ENCODE results near the gene SOX6.

The SOX6 gene

DNA sequence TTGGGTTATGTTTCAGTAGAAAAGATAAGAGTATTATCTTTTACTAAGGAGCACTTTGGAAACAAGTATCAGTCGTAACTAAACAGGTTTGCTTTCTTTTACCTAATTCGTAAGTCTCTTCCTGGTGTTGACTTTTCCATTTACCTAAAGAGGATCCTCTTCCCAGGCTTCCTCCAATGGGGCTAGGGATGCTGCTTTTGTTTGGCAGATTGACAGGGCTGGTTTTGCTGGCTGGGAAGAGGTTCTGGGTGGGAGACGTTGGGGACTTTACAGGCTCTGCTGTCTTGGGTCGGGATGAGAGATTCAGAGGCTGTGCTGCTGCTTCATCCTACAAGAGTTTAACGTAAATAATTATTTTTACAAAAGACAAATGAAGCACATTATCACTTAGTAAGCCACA lies 306.7 kb downstream of the SOX6 start:
- Histone ChIP-seq H3K36me3 (ENCODE audit: control insufficient read depth in 5 of 5, insufficient read depth in 5 of 5, low read length in 5 of 5) (peaks cover 0 to 4% (median 0%) of the 10 kb centered on the region in 5 donors), H3K4me1 (ENCODE audit: control insufficient read depth in 5 of 5, insufficient read depth in 5 of 5, low read length in 5 of 5) (no peaks in the 10 kb centered on the region), H3K27ac (ENCODE audit: low read depth, low read length) (no peak overlapping the region), H3K9ac (ENCODE audit: low read length in 5 of 5) (no peak overlapping the region), H3K27me3 (ENCODE audit: control insufficient read depth in 5 of 5, insufficient read depth in 4 of 5, low read length in 5 of 5) (no peaks in the 10 kb centered on the region), H3K4me3 (ENCODE audit: low read depth in 1 of 5, low read length in 5 of 5) (no peak overlapping the region), H3K9me3 (ENCODE audit: control insufficient read depth in 5 of 5, low read length in 5 of 5) (peaks cover 0 to 3% (median 0%) of the 10 kb centered on the region in 5 donors)

DNA sequence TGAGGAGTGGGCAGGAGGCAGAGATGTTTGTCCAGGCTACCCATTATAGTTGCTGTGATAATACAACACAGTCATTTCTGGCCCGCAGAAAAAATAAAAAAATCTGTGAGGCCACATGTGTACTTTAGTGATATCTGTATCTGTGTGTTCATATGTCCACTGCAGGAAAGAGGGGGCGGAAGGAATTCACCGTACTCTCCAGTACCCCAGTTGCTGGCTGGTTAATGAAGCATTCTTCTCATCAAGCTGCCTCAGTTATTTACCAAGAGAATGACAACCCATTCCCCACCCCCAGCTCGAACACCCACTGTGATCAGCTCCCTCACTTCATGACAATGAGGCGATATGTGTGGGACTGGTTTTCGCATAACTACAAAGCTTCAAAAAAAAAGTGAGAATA lies 309.3 kb downstream of the SOX6 start:
- Histone ChIP-seq H3K9me3 (ENCODE audit: control insufficient read depth in 5 of 5, low read length in 5 of 5) (no peaks in the 10 kb centered on the region), H3K27me3 (ENCODE audit: control insufficient read depth in 5 of 5, insufficient read depth in 4 of 5, low read length in 5 of 5) (no peaks in the 10 kb centered on the region), H3K9ac (ENCODE audit: low read length in 5 of 5) (no peak overlapping the region), H3K27ac (ENCODE audit: low read depth, low read length) (no peak overlapping the region), H3K36me3 (ENCODE audit: control insufficient read depth in 5 of 5, insufficient read depth in 5 of 5, low read length in 5 of 5) (peaks cover 0 to 4% (median 0%) of the 10 kb centered on the region in 5 donors), H3K4me3 (ENCODE audit: low read depth in 1 of 5, low read length in 5 of 5) (no peak overlapping the region), H3K4me1 (ENCODE audit: control insufficient read depth in 5 of 5, insufficient read depth in 5 of 5, low read length in 5 of 5) (no peaks in the 10 kb centered on the region)

DNA sequence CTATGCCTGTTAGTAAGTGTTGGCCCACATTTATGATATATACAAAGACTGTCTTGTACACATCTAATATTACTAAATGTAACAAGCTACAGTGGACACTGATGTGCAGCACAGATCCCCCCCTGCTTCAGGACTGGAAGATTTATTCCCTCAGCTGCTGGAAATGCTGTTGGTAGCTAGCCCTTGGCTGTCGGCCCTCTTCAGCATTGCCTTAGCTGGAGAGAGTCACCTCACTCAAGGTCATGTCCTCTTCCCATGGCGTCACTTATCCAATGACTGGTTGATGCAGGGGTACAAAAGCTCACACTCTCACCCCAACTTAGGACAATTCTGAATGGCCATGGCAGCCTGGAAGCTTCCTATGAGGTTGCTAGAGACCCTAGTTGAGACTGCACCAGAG lies 312.7 kb downstream of the SOX6 start:
- Histone ChIP-seq H3K9me3 (ENCODE audit: control insufficient read depth in 5 of 5, low read length in 5 of 5) (no peaks in the 10 kb centered on the region), H3K9ac (ENCODE audit: low read length in 5 of 5) (no peak overlapping the region), H3K36me3 (ENCODE audit: control insufficient read depth in 5 of 5, insufficient read depth in 5 of 5, low read length in 5 of 5) (peaks cover 0 to 4% (median 0%) of the 10 kb centered on the region in 5 donors), H3K4me3 (ENCODE audit: low read depth in 1 of 5, low read length in 5 of 5) (no peak overlapping the region), H3K4me1 (ENCODE audit: control insufficient read depth in 5 of 5, insufficient read depth in 5 of 5, low read length in 5 of 5) (no peaks in the 10 kb centered on the region), H3K27ac (ENCODE audit: low read depth, low read length) (no peak overlapping the region), H3K27me3 (ENCODE audit: control insufficient read depth in 5 of 5, insufficient read depth in 4 of 5, low read length in 5 of 5) (no peaks in the 10 kb centered on the region)

DNA sequence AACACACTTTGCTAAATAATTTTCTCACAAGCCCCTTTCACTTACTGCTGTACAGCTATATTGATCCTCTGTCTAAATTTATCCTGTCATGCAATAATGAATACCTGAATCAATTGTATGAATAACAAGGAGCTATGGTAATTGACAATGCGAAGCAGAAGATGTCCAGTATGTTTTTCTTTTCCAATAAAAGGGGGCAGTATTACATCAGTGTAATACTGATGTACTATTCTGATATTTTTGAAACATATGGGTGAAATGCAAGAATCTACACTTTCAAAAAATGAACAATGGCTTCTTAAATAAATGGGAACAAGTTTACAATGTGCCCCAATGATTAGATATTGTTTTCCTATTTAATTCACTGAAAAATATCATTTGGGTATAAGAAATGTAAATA lies 315.1 kb downstream of the SOX6 start:
- H3K36me3 ChIP-seq (ENCODE audit: control insufficient read depth in 5 of 5, insufficient read depth in 5 of 5, low read length in 5 of 5) = no peaks in the 10 kb centered on the region
- H3K4me1 ChIP-seq (ENCODE audit: control insufficient read depth in 5 of 5, insufficient read depth in 5 of 5, low read length in 5 of 5) = no peaks in the 10 kb centered on the region
- H3K27me3 ChIP-seq (ENCODE audit: control insufficient read depth in 5 of 5, insufficient read depth in 4 of 5, low read length in 5 of 5) = no peaks in the 10 kb centered on the region
- H3K9ac ChIP-seq (ENCODE audit: low read length in 5 of 5) = no peak overlapping the region
- H3K4me3 ChIP-seq (ENCODE audit: low read depth in 1 of 5, low read length in 5 of 5) = no peak overlapping the region
- H3K27ac ChIP-seq (ENCODE audit: low read depth, low read length) = no peak overlapping the region
- no peaks in the 10 kb centered on the region for H3K9me3 ChIP-seq (ENCODE audit: control insufficient read depth in 5 of 5, low read length in 5 of 5)

DNA sequence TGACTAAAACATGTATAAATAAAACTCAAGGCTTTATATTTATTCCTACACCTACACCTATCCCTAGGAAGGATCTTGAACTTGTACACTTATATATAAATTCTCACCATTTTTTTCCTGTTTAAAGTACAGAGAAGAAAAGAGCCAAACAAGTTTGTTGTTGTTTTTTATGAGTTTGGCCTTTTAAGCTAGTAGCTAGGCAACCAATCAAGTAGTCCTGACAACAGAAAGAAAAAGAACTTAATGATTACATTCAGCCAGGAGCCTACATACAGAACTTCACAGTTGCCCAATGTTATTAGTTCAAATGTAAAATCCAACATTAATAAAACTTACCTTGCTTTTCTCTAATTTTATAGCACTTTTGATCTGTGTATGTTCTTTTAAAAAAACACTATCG lies 316.2 kb downstream of the SOX6 start:
- H3K27ac ChIP-seq (ENCODE audit: low read depth, low read length) = no peak overlapping the region
- H3K9ac ChIP-seq (ENCODE audit: low read length in 5 of 5) = no peak overlapping the region
- no peaks in the 10 kb centered on the region for H3K36me3 ChIP-seq (ENCODE audit: control insufficient read depth in 5 of 5, insufficient read depth in 5 of 5, low read length in 5 of 5)
- H3K27me3 ChIP-seq (ENCODE audit: control insufficient read depth in 5 of 5, insufficient read depth in 4 of 5, low read length in 5 of 5) = no peaks in the 10 kb centered on the region
- H3K4me1 ChIP-seq (ENCODE audit: control insufficient read depth in 5 of 5, insufficient read depth in 5 of 5, low read length in 5 of 5) = no peaks in the 10 kb centered on the region
- H3K4me3 ChIP-seq (ENCODE audit: low read depth in 1 of 5, low read length in 5 of 5) = no peak overlapping the region
- H3K9me3 ChIP-seq (ENCODE audit: control insufficient read depth in 5 of 5, low read length in 5 of 5) = no peaks in the 10 kb centered on the region

DNA sequence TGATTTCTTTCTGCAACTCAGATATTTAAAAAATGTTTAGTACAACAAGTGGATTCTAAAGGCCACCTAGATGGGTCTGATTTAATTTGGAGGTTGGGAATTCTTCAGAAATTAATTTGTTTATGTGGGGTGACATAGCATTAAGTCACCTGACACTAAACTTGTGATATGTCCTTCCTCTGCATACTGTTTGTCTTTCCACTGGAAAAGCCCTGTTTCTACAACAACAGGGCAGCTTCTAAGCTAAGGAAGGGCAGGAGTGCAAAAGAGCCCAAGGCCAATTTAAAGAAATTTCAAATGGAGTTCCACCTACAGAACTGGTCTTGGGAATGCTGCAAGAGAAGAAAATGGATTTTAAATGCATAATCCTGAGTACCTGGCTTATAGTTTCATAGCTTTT lies 319.2 kb downstream of the SOX6 start:
- no peaks in the 10 kb centered on the region for H3K27me3 ChIP-seq (ENCODE audit: control insufficient read depth in 5 of 5, insufficient read depth in 4 of 5, low read length in 5 of 5)
- no peaks in the 10 kb centered on the region for H3K36me3 ChIP-seq (ENCODE audit: control insufficient read depth in 5 of 5, insufficient read depth in 5 of 5, low read length in 5 of 5)
- H3K27ac ChIP-seq (ENCODE audit: low read depth, low read length) = no peak overlapping the region
- no peaks in the 10 kb centered on the region for H3K9me3 ChIP-seq (ENCODE audit: control insufficient read depth in 5 of 5, low read length in 5 of 5)
- no peak overlapping the region for H3K9ac ChIP-seq (ENCODE audit: low read length in 5 of 5)
- H3K4me1 ChIP-seq (ENCODE audit: control insufficient read depth in 5 of 5, insufficient read depth in 5 of 5, low read length in 5 of 5) = no peaks in the 10 kb centered on the region
- no peak overlapping the region for H3K4me3 ChIP-seq (ENCODE audit: low read depth in 1 of 5, low read length in 5 of 5)

DNA sequence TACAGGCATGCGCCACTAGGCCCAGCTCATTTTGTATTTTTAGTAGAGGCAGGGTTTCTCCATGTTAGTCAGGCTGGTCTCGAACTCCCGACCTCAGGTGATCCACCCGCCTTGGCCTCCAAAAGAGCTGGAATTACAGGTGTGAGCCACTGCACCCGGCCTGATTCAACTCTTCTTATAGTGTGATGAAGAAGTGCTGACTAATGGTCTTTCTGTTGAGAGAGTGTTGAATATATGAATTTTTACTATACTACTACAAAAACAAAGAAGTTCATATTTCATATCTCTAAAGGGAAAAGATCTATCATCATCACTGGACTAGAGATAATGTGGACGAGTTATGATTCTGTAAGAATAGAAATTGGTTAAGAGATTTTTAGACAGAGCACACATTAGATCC lies 320.1 kb downstream of the SOX6 start:
- no peaks in the 10 kb centered on the region for H3K9me3 ChIP-seq (ENCODE audit: control insufficient read depth in 5 of 5, low read length in 5 of 5)
- no peak overlapping the region for H3K27ac ChIP-seq (ENCODE audit: low read depth, low read length)
- no peaks in the 10 kb centered on the region for H3K27me3 ChIP-seq (ENCODE audit: control insufficient read depth in 5 of 5, insufficient read depth in 4 of 5, low read length in 5 of 5)
- H3K9ac ChIP-seq (ENCODE audit: low read length in 5 of 5) = no peak overlapping the region
- H3K36me3 ChIP-seq (ENCODE audit: control insufficient read depth in 5 of 5, insufficient read depth in 5 of 5, low read length in 5 of 5) = no peaks in the 10 kb centered on the region
- no peak overlapping the region for H3K4me3 ChIP-seq (ENCODE audit: low read depth in 1 of 5, low read length in 5 of 5)
- H3K4me1 ChIP-seq (ENCODE audit: control insufficient read depth in 5 of 5, insufficient read depth in 5 of 5, low read length in 5 of 5) = no peaks in the 10 kb centered on the region

DNA sequence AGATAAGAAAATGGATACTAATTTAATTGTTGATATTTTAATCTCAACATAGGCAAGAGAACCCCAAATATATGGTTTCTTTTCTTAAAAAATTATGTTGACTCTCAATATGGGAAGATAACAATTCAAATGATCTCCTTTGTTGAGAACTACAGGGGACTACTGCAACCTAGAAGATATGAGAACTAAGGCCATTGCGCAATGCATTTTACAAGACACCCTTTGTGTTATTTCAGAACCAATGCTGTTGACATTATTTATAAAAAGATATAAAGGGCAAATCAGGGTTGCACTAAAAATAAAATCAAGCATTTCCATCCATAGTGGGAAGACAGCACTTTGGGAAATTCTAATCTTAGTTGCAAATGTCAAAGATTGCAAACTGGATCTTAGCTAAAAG lies 322.3 kb downstream of the SOX6 start:
- no peak overlapping the region for H3K4me3 ChIP-seq (ENCODE audit: low read depth in 1 of 5, low read length in 5 of 5)
- no peaks in the 10 kb centered on the region for H3K36me3 ChIP-seq (ENCODE audit: control insufficient read depth in 5 of 5, insufficient read depth in 5 of 5, low read length in 5 of 5)

DNA sequence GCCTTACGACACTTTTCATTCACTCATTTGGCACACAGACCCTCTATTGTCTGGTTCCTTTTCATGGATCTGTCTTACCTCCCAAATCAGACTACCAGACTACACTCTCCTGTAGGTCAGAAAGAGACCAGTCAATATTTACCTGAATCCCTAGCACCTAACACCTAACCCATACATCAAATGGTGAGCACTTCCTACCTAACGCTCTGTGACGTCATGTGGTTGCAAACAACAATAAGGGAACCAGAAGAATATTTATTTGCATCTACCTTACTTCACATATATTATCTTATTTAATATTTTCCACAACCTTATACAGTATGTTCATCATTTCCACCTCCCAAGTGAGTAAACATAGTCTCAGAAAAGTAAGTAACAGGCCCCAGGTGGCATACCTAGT lies 323.4 kb downstream of the SOX6 start:
- Histone ChIP-seq H3K27ac (ENCODE audit: low read depth, low read length) (no peak overlapping the region), H3K9me3 (ENCODE audit: control insufficient read depth in 5 of 5, low read length in 5 of 5) (no peaks in the 10 kb centered on the region), H3K9ac (ENCODE audit: low read length in 5 of 5) (no peak overlapping the region), H3K27me3 (ENCODE audit: control insufficient read depth in 5 of 5, insufficient read depth in 4 of 5, low read length in 5 of 5) (no peaks in the 10 kb centered on the region), H3K36me3 (ENCODE audit: control insufficient read depth in 5 of 5, insufficient read depth in 5 of 5, low read length in 5 of 5) (no peaks in the 10 kb centered on the region), H3K4me3 (ENCODE audit: low read depth in 1 of 5, low read length in 5 of 5) (no peak overlapping the region), H3K4me1 (ENCODE audit: control insufficient read depth in 5 of 5, insufficient read depth in 5 of 5, low read length in 5 of 5) (no peaks in the 10 kb centered on the region)

More for the DNA sequence above, 322.3 kb downstream of the SOX6 start:
- Histone ChIP-seq H3K4me1 (ENCODE audit: control insufficient read depth in 5 of 5, insufficient read depth in 5 of 5, low read length in 5 of 5) (no peaks in the 10 kb centered on the region), H3K27ac (ENCODE audit: low read depth, low read length) (no peak overlapping the region), H3K9ac (ENCODE audit: low read length in 5 of 5) (no peak overlapping the region), H3K9me3 (ENCODE audit: control insufficient read depth in 5 of 5, low read length in 5 of 5) (no peaks in the 10 kb centered on the region), H3K27me3 (ENCODE audit: control insufficient read depth in 5 of 5, insufficient read depth in 4 of 5, low read length in 5 of 5) (no peaks in the 10 kb centered on the region)

DNA sequence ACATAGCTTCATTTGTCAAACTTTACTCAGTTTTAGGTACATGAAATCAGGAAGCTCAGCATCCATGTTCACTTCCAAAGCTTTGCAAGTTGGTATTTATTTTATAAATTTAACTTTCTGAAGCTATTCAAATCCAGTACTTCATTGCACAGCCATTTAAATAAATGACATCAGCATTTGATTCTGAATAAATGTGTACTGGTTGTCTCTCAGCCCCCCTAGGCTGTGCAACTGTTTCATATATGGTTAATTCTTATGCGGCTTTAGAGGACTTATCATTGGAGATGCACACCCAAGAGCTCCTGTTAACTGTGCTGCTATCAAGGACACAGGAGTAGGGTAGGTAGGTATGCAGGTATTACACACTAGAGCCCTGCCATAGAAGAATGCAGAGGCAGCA lies 325.1 kb downstream of the SOX6 start:
- Histone ChIP-seq H3K4me3 (ENCODE audit: low read depth in 1 of 5, low read length in 5 of 5) (no peak overlapping the region), H3K36me3 (ENCODE audit: control insufficient read depth in 5 of 5, insufficient read depth in 5 of 5, low read length in 5 of 5) (no peaks in the 10 kb centered on the region), H3K27ac (ENCODE audit: low read depth, low read length) (no peak overlapping the region), H3K4me1 (ENCODE audit: control insufficient read depth in 5 of 5, insufficient read depth in 5 of 5, low read length in 5 of 5) (no peaks in the 10 kb centered on the region), H3K9ac (ENCODE audit: low read length in 5 of 5) (no peak overlapping the region), H3K27me3 (ENCODE audit: control insufficient read depth in 5 of 5, insufficient read depth in 4 of 5, low read length in 5 of 5) (no peaks in the 10 kb centered on the region), H3K9me3 (ENCODE audit: control insufficient read depth in 5 of 5, low read length in 5 of 5) (no peaks in the 10 kb centered on the region)

DNA sequence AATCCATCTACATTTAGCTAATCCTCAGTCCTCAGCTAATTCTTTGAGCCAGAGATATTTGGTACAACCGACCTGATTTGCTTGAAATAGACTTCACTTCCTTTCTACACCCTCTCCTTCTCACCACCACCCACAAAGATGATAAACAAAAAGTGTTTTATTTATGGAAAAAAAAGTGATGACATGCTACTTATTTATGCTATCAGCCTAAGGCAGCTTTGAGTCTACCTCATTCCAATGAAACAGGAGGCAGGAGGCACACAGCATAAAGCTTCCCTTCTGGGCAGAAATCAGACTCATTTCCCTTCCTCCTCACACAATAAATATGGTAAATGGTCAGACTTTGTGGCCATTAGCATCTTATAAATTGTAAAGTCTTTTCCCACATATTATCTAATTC lies 325.7 kb downstream of the SOX6 start:
- H3K9ac ChIP-seq (ENCODE audit: low read length in 5 of 5) = no peak overlapping the region
- no peak overlapping the region for H3K27ac ChIP-seq (ENCODE audit: low read depth, low read length)
- H3K36me3 ChIP-seq (ENCODE audit: control insufficient read depth in 5 of 5, insufficient read depth in 5 of 5, low read length in 5 of 5) = no peaks in the 10 kb centered on the region
- H3K4me1 ChIP-seq (ENCODE audit: control insufficient read depth in 5 of 5, insufficient read depth in 5 of 5, low read length in 5 of 5) = no peaks in the 10 kb centered on the region
- no peaks in the 10 kb centered on the region for H3K9me3 ChIP-seq (ENCODE audit: control insufficient read depth in 5 of 5, low read length in 5 of 5)
- no peak overlapping the region for H3K4me3 ChIP-seq (ENCODE audit: low read depth in 1 of 5, low read length in 5 of 5)
- no peaks in the 10 kb centered on the region for H3K27me3 ChIP-seq (ENCODE audit: control insufficient read depth in 5 of 5, insufficient read depth in 4 of 5, low read length in 5 of 5)
